Measurements from ENCODE around the gene WDR83. TPM values are rescaled to one million over a fixed set of nuclear protein-coding genes. Genes with fewer than 3 reads are reported as not detected.

WDR83 gene
- total RNA-seq, 1 experiment from 2014 or later = 12.5 TPM

DNA sequence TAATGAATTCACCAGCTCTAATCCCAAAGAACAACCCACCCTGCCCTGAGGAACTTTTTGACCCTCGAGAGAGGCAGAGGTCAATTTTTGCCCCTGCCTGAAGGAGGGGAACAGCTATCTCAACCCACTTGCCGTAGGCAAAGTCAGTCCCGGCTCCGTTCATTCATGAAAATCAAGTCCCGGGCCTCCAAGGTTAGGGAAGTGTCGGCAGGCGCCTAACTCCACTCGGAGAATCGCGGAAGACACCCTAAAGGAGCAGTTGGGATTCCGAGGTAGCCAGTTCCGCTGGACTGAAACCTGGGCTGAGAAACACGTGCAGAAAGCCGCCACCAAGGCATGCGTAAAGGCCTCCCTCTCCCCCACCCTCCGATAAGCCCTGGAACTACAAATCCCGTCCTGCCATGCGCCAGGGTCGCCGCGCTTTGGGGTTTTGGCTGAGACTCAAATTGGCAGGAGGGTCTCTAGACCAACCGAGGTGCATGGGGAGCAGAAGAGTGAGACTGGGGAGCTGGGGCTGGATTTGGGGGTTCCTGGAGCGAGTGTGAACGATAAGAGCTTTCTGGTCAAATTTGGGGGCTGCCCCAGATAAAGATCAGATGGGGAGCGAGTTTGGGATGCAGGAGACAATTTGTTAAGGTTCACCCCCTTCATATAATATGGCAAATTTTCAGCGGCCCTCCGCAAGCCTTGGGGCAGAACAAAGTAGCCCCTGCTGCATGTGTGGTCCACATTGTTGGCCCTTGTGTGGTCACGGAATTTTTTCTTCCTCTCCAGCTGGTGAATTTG, 57.2 kb downstream of the WDR83 start, which contains the start of gene TNPO2:
TSS of gene TNPO2 (minus strand) at position 292 of the 786 bp plus-strand sequence. CDS start 2,955 bp downstream, outside the sequence.
- Histone ChIP-seq H3K27me3 (ENCODE audit: control insufficient read depth, insufficient read depth, low read length) (no peaks in the 10 kb centered on the region), H3K4me3 (ENCODE audit: insufficient read depth, low read depth, low read length) (peak within 1 kb of the TSS; percentile 49), H3K36me3 (replicated peaks; ENCODE audit: control insufficient read depth, insufficient read depth, low read length) (peaks cover 4% of the 10 kb centered on the region)
- DNase-seq = peak; percentile 89

Other genes starting within 250 kb of the WDR83 start
- 0.24 and 0.41 TPM in 2 replicates for gene ZNF443, start 225.8 kb upstream of the WDR83 start, total RNA-seq (2014; rRNA removed; shearing (Covaris generic))
- 0.30 and 0.42 TPM in 2 replicates for gene ZNF709, start 182.0 kb upstream of the WDR83 start, total RNA-seq (2014; rRNA removed; shearing (Covaris generic))
- gene ZNF564, start 115.3 kb upstream of the WDR83 start, total RNA-seq (2014; rRNA removed; shearing (Covaris generic)) = 2.7 and 3.5 TPM in 2 replicates
- 3.1 and 5.2 TPM in 2 replicates for gene ZNF490, start 56.0 kb upstream of the WDR83 start, total RNA-seq (2014; rRNA removed; shearing (Covaris generic))
- gene ZNF791, start 55.9 kb upstream of the WDR83 start, total RNA-seq (2014; rRNA removed; shearing (Covaris generic)) = 7.4 and 10.2 TPM in 2 replicates
- 58.4 and 71.2 TPM in 2 replicates for gene MAN2B1, start 65 bp upstream of the WDR83 start, total RNA-seq (2014; rRNA removed; shearing (Covaris generic))
- gene DHPS, start 15.1 kb downstream of the WDR83 start, total RNA-seq (2014; rRNA removed; shearing (Covaris generic)) = 83.1 and 86.4 TPM in 2 replicates
- not detected in 2 replicates for gene GNG14, start 21.2 kb downstream of the WDR83 start, total RNA-seq (2014; rRNA removed; shearing (Covaris generic))
- 15.3 and 21.2 TPM in 2 replicates for gene FBXW9, start 29.8 kb downstream of the WDR83 start, total RNA-seq (2014; rRNA removed; shearing (Covaris generic))
- gene TNPO2, start 57.1 kb downstream of the WDR83 start, total RNA-seq (2014; rRNA removed; shearing (Covaris generic)) = 34.1 and 48.9 TPM in 2 replicates
- gene TRIR, start 67.9 kb downstream of the WDR83 start, total RNA-seq (2014; rRNA removed; shearing (Covaris generic)) = 186 and 218 TPM in 2 replicates
- 113 and 166 TPM in 2 replicates for gene GET3, start 70.7 kb downstream of the WDR83 start, total RNA-seq (2014; rRNA removed; shearing (Covaris generic))
- 0.37 and 1.5 TPM in 2 replicates for gene BEST2, start 85.0 kb downstream of the WDR83 start, total RNA-seq (2014; rRNA removed; shearing (Covaris generic))
- 15.4 and 30.4 TPM in 2 replicates for gene HOOK2, start 108.7 kb downstream of the WDR83 start, total RNA-seq (2014; rRNA removed; shearing (Covaris generic))
- 10.0 and 22.6 TPM in 2 replicates for gene JUNB, start 124.7 kb downstream of the WDR83 start, total RNA-seq (2014; rRNA removed; shearing (Covaris generic))
- gene PRDX2, start 135.0 kb downstream of the WDR83 start, total RNA-seq (2014; rRNA removed; shearing (Covaris generic)) = 508 and 571 TPM in 2 replicates
- not detected in 2 replicates for gene THSD8, start 135.3 kb downstream of the WDR83 start, total RNA-seq (2014; rRNA removed; shearing (Covaris generic))
- gene RNASEH2A, start 139.8 kb downstream of the WDR83 start, total RNA-seq (2014; rRNA removed; shearing (Covaris generic)) = 85.4 and 104 TPM in 2 replicates
- gene RTBDN, start 167.8 kb downstream of the WDR83 start, total RNA-seq (2014; rRNA removed; shearing (Covaris generic)) = 1.3 TPM in 2 replicates
- gene MAST1, start 171.7 kb downstream of the WDR83 start, total RNA-seq (2014; rRNA removed; shearing (Covaris generic)) = 5.5 and 7.0 TPM in 2 replicates
- gene DNASE2, start 214.6 kb downstream of the WDR83 start, total RNA-seq (2014; rRNA removed; shearing (Covaris generic)) = 15.3 and 16.8 TPM in 2 replicates
- 0.37 and 0.76 TPM in 2 replicates for gene KLF1, start 220.4 kb downstream of the WDR83 start, total RNA-seq (2014; rRNA removed; shearing (Covaris generic))
- gene GCDH, start 224.4 kb downstream of the WDR83 start, total RNA-seq (2014; rRNA removed; shearing (Covaris generic)) = 42.3 and 59.4 TPM in 2 replicates